K562 (cell line): ENCODE results near the gene MAPKAPK2. TPM values are rescaled to one million over a fixed set of nuclear protein-coding genes. Genes with fewer than 3 reads are reported as not detected.
A peak's percentile ranks its signal among the peaks of the same experiment; 100 is the strongest.

ENCODE experiments used
- ETV1 ChIP-seq: fragments of 450-650 bp; conservative IDR thresholded peaks from 2 replicates; pipeline ENCODE4 v1.6.1; 2016; ENCODE audit warnings: missing genetic modification characterization, control low read depth, low read depth, missing compliant biosample characterization
- FOS ChIP-seq: IDR thresholded peaks from 3 replicates; pipeline ENCODE4 v1.6.1; 2011; ENCODE audit not compliant: insufficient read length; ENCODE audit errors: extremely low read depth
- HMG20A ChIP-seq: fragments of 450-650 bp; formaldehyde crosslinking; conservative IDR thresholded peaks from 2 replicates; pipeline ENCODE4 v1.4.0; 2020; ENCODE audit warnings: mild to moderate bottlenecking, mixed read lengths
- LCOR ChIP-seq: sonication (generic); formaldehyde crosslinking; IDR thresholded peaks from 2 replicates; pipeline ENCODE4 v1.8.0; 2022; ENCODE audit warnings: mild to moderate bottlenecking, missing genetic modification reagents
- MEIS2 ChIP-seq: fragments of 450-650 bp; IDR thresholded peaks from 2 replicates; pipeline ENCODE4 v1.6.1; 2014; ENCODE audit warnings: mild to moderate bottlenecking; ENCODE audit not compliant: partially characterized antibody
- MGA ChIP-seq: fragments of 450-650 bp; IDR thresholded peaks from 2 replicates; pipeline ENCODE4 v1.6.1; 2016; ENCODE audit warnings: mild to moderate bottlenecking, moderate library complexity
- RB1 ChIP-seq: fragments of 450-650 bp; IDR thresholded peaks from 2 replicates; pipeline ENCODE4 v1.6.1; 2017; ENCODE audit warnings: low read depth, mild to moderate bottlenecking
- SIN3A ChIP-seq, 2 experiments: fragments of 150-350 bp in 1 of 2; IDR thresholded peaks; 2 replicates each; pipeline ENCODE4 v1.6.1; 2011 to 2016; ENCODE audit warnings: borderline replicate concordance in 2 of 2, low read depth in 2 of 2, low read length in 2 of 2, mild to moderate bottlenecking in 2 of 2, moderate library complexity in 2 of 2; ENCODE audit not compliant: control insufficient read depth in 1 of 2
- SRSF7 ChIP-seq: fragments of 200-400 bp; formaldehyde crosslinking; optimal IDR thresholded peaks from 2 replicates; pipeline ENCODE3; 2017; ENCODE audit warnings: mild to moderate bottlenecking, low read depth, low read length
- TRIM28 ChIP-seq: fragments of 450-650 bp; IDR thresholded peaks from 2 replicates; pipeline ENCODE4 v1.6.1; 2017
- ZNF609 ChIP-seq: sonication (generic); formaldehyde crosslinking; IDR thresholded peaks from 2 replicates; pipeline ENCODE4 v1.8.1; 2023; ENCODE audit warnings: missing genetic modification reagents, mild to moderate bottlenecking, borderline replicate concordance
- polyA plus RNA-seq, 8 experiments: library from polyadenylated mRNA; depleted of rRNA in 4 of 8; stranded (reverse) in 5 of 8; unstranded in 3 of 8; fragments of >200 nt; fragmentation: Nextera tagmentation in 2 of 8; fragmentation: Illumina TruSeq in 1 of 8; extraction: Ambion mirVana in 2 of 8; extraction: Trizol in 1 of 8; gene quantifications; 2 replicates each; pipeline versions ENCODE4 v1.2.1 to v1.2.3, GENCODE V29; 2011 to 2014; ENCODE audit warnings: inconsistent platforms in 1 of 8, missing spikeins in 1 of 8
- total RNA-seq, 7 experiments: library from RNA; depleted of rRNA in 6 of 7; stranded (reverse); fragments of >200 nt in 6 of 7; fragmentation: Illumina TruSeq in 2 of 7; extraction: Trizol in 2 of 7; gene quantifications; 2 replicates each; pipeline versions ENCODE4 v1.2.1 to v1.2.3, GENCODE V29; 2011 to 2021; ENCODE audit warnings: low replicate concordance in 1 of 7

Gene MAPKAPK2
- total and polyA plus RNA-seq, 9 of the 15 experiments (the other 6 are each of a cell fraction or from before 2014, with no cell fraction given): 0.63 to 94.2 (median 52.1) TPM

GRCh38 chr1:206685769-206686477 is 1.2 kb downstream of the MAPKAPK2 start (continued):
- no peak for TF ChIP-seq ZNF609
- TF ChIP-seq FOS: no peak
- 0 out of 2 replicates have a peak, but pooled peaks have one; percentile 61 for TF ChIP-seq ETV1 (tag)
- TF ChIP-seq HMG20A (CRISPR knock-in tag): no peak
- no peak for TF ChIP-seq MEIS2
- TF ChIP-seq RB1: peak; percentile 19; the same call in 1 of the 2 replicates
- TF ChIP-seq SIN3A (IDR thresholded peaks at IDR 0.05; ENCODE audit: borderline replicate concordance in 2 of 2, control insufficient read depth in 1 of 2, low read depth in 2 of 2, low read length in 2 of 2): peak; percentile 6 to 27; a peak in 3 of 4 replicates
- TF ChIP-seq TRIM28: no peak
- TF ChIP-seq LCOR (CRISPR knock-in tag): no peak
- no peak; the same call in 1 of the 2 replicates for TF ChIP-seq MGA
- no peak for TF ChIP-seq SRSF7
